ENCODE data around the gene LIN54.

GRCh38 chr4:82913305-82913704 is 97.3 kb downstream of the LIN54 start:
- TF ChIP-seq CTCF (conservative IDR thresholded peaks at IDR 0.05): no peak
- TF ChIP-seq ZFX (IDR thresholded peaks at IDR 0.05): no peak

Data from C4-2B (cell line).